ENCODE data around the gene ZBTB20. TPM values are rescaled to one million over a fixed set of nuclear protein-coding genes. Genes with fewer than 3 reads are reported as not detected.

The ZBTB20 gene
- total and polyA plus RNA-seq, 10 of the 15 experiments (the other 5 are each of a cell fraction or from before 2014, with no cell fraction given) = 0.20 to 5.5 (median 2.2) TPM

- DNase-seq (ENCODE audit: low read depth, low spot score) (no peak), ATAC-seq (peak; percentile 60), FAIRE-seq (peak; percentile 86)
- ChIA-PET POLR2A (interaction anchor here (0.5 to 3.1 kb wide), 11 partner anchors 9 to 793 kb away, joined by 3 to 26 read pairs (median 5); partner anchors contain the start of gene SPICE1), CTCF (interaction anchor here (1.2 to 7.4 kb wide), 10 partner anchors 9 to 152 kb away, joined by 3 to 78 read pairs (median 6); partner anchors contain the start of gene TIGIT), SMC1A (ENCODE audit: uncharacterized antibody, unreplicated experiment) (interaction anchor here (0.6 to 5.2 kb wide), 14 partner anchors 8 to 111 kb away, joined by 3 to 73 read pairs (median 4); partner anchors contain the start of gene TIGIT), RAD21 (ENCODE audit: unreplicated experiment) (interaction anchor here (0.6 to 3.1 kb wide), 8 partner anchors 9 to 93 kb away, joined by 3 to 35 read pairs (median 8); no protein-coding TSS in a partner anchor)
- peak overlapping the region; percentile 57 for H3K27ac ChIP-seq (ENCODE audit: control insufficient read depth, insufficient read depth)
- intact Hi-C loops (cut with micrococcal nuclease; ENCODE audit: unreplicated experiment) (no loop called here), in situ Hi-C loops (cut with MboI) (no loop called here)
- peak overlapping the region; percentile 74 for H2AFZ ChIP-seq (ENCODE audit: control insufficient read depth, low read depth, low read length)
- H3K9ac ChIP-seq (ENCODE audit: control insufficient read depth, insufficient read depth, low read length) = no peak overlapping the region
- H4K20me1 ChIP-seq (ENCODE audit: control insufficient read depth, insufficient read depth) = no peaks in the 10 kb centered on the region
- H3K27me3 ChIP-seq (replicated peaks in 1 of 2; ENCODE audit: control insufficient read depth in 2 of 2, insufficient read depth in 2 of 2, low read length in 1 of 2) = no peaks in the 10 kb centered on the region
- WGBS (ENCODE audit: insufficient coverage, insufficient replicate concordance, low lambda C conversion rate, missing lambda C conversion rate) = under 1% methylated on average over 8 of the region's 8 CpGs
- no TSS peak for BruUV-seq (replicated peaks)
- H3K4me1 ChIP-seq (ENCODE audit: control insufficient read depth, insufficient read depth, low read length) = peaks cover 32% of the 10 kb centered on the region
- H3K9me3 ChIP-seq (replicated peaks; ENCODE audit: control insufficient read depth, insufficient read depth, low read length) = no peaks in the 10 kb centered on the region
- H3K79me2 ChIP-seq (ENCODE audit: control insufficient read depth, insufficient read depth, low read length) = no peaks in the 10 kb centered on the region
- H3K4me3 ChIP-seq = peak overlapping the region; percentile 32; the same call in 1 of the 2 replicates
- H3K4me2 ChIP-seq (ENCODE audit: control insufficient read depth, insufficient read depth) = peak overlapping the region; percentile 1
- no peaks in the 10 kb centered on the region for H3K36me3 ChIP-seq (ENCODE audit: control insufficient read depth in 2 of 2, insufficient read depth in 2 of 2, low read length in 1 of 2)
- TF ChIP-seq FOXM1 (IDR thresholded peaks at IDR 0.05; ENCODE audit: low read depth, low read length) (peak; percentile 80), NFIC (IDR thresholded peaks at IDR 0.05; ENCODE audit: low read depth, low read length) (peak; percentile 56; the same call in 1 of the 2 replicates), HDAC2 (IDR thresholded peaks at IDR 0.05) (no peak), RAD21 (IDR thresholded peaks at IDR 0.05; ENCODE audit: insufficient read depth, low read depth, low read length) (no peak), POLR2A (IDR thresholded peaks at IDR 0.05; ENCODE audit: low read depth, low read length) (no peak), NR2C2 (IDR thresholded peaks at IDR 0.05; ENCODE audit: borderline replicate concordance, control insufficient read depth, insufficient read length, low read depth) (no peak), PRDM15 (CRISPR knock-in tag; IDR thresholded peaks at IDR 0.05) (no peak), RCOR1 (conservative IDR thresholded peaks at IDR 0.05; ENCODE audit: low read depth, low read length) (no peak), CBFB (IDR thresholded peaks at IDR 0.05; ENCODE audit: low read depth) (no peak), ELK1 (IDR thresholded peaks at IDR 0.05; ENCODE audit: low read depth, low read length) (no peak), BHLHE40 (IDR thresholded peaks at IDR 0.05; ENCODE audit: borderline replicate concordance in 1 of 2, low read depth in 2 of 2, low read length in 1 of 2) (peak; percentile 35 to 55; a peak in 3 of 4 replicates), ZBTB11 (CRISPR knock-in tag; IDR thresholded peaks at IDR 0.05) (no peak), PBX3 (IDR thresholded peaks at IDR 0.05; ENCODE audit: insufficient replicate concordance, low read depth, low read length) (no peak)
These were observed 839.8 kb downstream of the ZBTB20 start for GRCh38 chr3:114307222-114307830.
